H9 (cell line): ENCODE results near the gene MARCHF3. TPM values are rescaled to one million over a fixed set of nuclear protein-coding genes. Genes with fewer than 3 reads are reported as not detected.

Experiments used
- DNase-seq: peaks from one replicate; pipeline ENCODE4 v3.0.0-alpha.2; 2017
- H2AFZ ChIP-seq: one replicate; pipeline ENCODE4 v1.6.1; 2013; ENCODE audit warnings: mild to moderate bottlenecking, low read length, control low read depth, moderate library complexity
- H2AK5ac ChIP-seq: 2 replicates; pipeline ENCODE4 v1.6.1; 2013; ENCODE audit warnings: low read length, control low read depth, mixed read lengths; ENCODE audit not compliant: insufficient read length
- H2BK120ac ChIP-seq: one replicate; pipeline ENCODE4 v1.6.1; 2013; ENCODE audit warnings: low read depth, mild to moderate bottlenecking, low read length, control low read depth, inconsistent platforms; ENCODE audit not compliant: poor library complexity, severe bottlenecking
- H2BK12ac ChIP-seq: 2 replicates; pipeline ENCODE4 v1.6.1; 2013; ENCODE audit warnings: low read length, control low read depth, mixed read lengths, low read depth; ENCODE audit not compliant: insufficient read length
- H2BK15ac ChIP-seq: 2 replicates; pipeline ENCODE4 v1.6.1; 2013; ENCODE audit warnings: low read depth, low read length, control low read depth
- H2BK20ac ChIP-seq: one replicate; pipeline ENCODE4 v1.6.1; 2013; ENCODE audit warnings: low read depth, mild to moderate bottlenecking, low read length, control low read depth, inconsistent platforms; ENCODE audit not compliant: poor library complexity, severe bottlenecking
- H2BK5ac ChIP-seq: 2 replicates; pipeline ENCODE4 v1.6.1; 2013; ENCODE audit warnings: low read length, control low read depth, mixed read lengths; ENCODE audit not compliant: insufficient read length
- H3K14ac ChIP-seq: 2 replicates; pipeline ENCODE4 v1.6.1; 2013; ENCODE audit warnings: low read length, control low read depth; ENCODE audit not compliant: insufficient read depth
- H3K18ac ChIP-seq: 2 replicates; pipeline ENCODE4 v1.6.1; 2013; ENCODE audit warnings: low read depth, mild to moderate bottlenecking, mixed read lengths, low read length, control low read depth; ENCODE audit not compliant: insufficient read length
- H3K23ac ChIP-seq: 2 replicates; pipeline ENCODE4 v1.6.1; 2013; ENCODE audit warnings: low read length, control low read depth, mixed read lengths, low read depth; ENCODE audit not compliant: insufficient read length
- H3K23me2 ChIP-seq: 2 replicates; pipeline ENCODE4 v1.6.1; 2013; ENCODE audit warnings: low read depth, mild to moderate bottlenecking, mixed read lengths, low read length, control low read depth; ENCODE audit not compliant: insufficient read length, poor library complexity, severe bottlenecking
- H3K27ac ChIP-seq: 2 replicates; pipeline ENCODE4 v1.5.1; 2013; ENCODE audit warnings: low read length, control low read depth, mixed read lengths, low read depth; ENCODE audit not compliant: insufficient read length
- H3K27me3 ChIP-seq: 2 replicates; pipeline ENCODE4 v1.6.1; 2013; ENCODE audit warnings: low read length, control low read depth, inconsistent platforms; ENCODE audit not compliant: insufficient read depth
- H3K4ac ChIP-seq: 2 replicates; pipeline ENCODE4 v1.6.1; 2013; ENCODE audit warnings: low read depth, mild to moderate bottlenecking, control low read depth, inconsistent platforms, low read length, moderate library complexity
- H3K4me1 ChIP-seq: 2 replicates; pipeline ENCODE4 v1.6.1; 2013; ENCODE audit warnings: low read length, control low read depth, inconsistent platforms; ENCODE audit not compliant: insufficient read depth
- H3K4me2 ChIP-seq: 2 replicates; pipeline ENCODE4 v1.6.1; 2013; ENCODE audit warnings: low read length, control low read depth, mixed read lengths; ENCODE audit not compliant: insufficient read length, insufficient read depth
- H3K56ac ChIP-seq: 2 replicates; pipeline ENCODE4 v1.6.1; 2013; ENCODE audit warnings: low read depth, mild to moderate bottlenecking, mixed read lengths, low read length, control low read depth; ENCODE audit not compliant: insufficient read length
- H3K79me1 ChIP-seq: 2 replicates; pipeline ENCODE4 v1.6.1; 2013; ENCODE audit warnings: low read depth, mild to moderate bottlenecking, moderate library complexity, low read length, control low read depth, inconsistent platforms; ENCODE audit not compliant: insufficient read depth, poor library complexity, severe bottlenecking
- H3K79me2 ChIP-seq: 2 replicates; pipeline ENCODE4 v1.6.1; 2013; ENCODE audit warnings: low read length, control low read depth, inconsistent platforms; ENCODE audit not compliant: insufficient read depth
- H3K9ac ChIP-seq: 2 replicates; pipeline ENCODE4 v1.6.1; 2013; ENCODE audit warnings: low read length, control low read depth, mixed read lengths; ENCODE audit not compliant: insufficient read length; ENCODE audit errors: extremely low read depth
- H3K9me3 ChIP-seq: one replicate; pipeline ENCODE4 v1.6.1; 2013; ENCODE audit warnings: low read depth, low read length, inconsistent platforms; ENCODE audit not compliant: control insufficient read depth
- H3T11ph ChIP-seq: one replicate; pipeline ENCODE4 v1.6.1; 2013; ENCODE audit warnings: mild to moderate bottlenecking, low read length, control low read depth, inconsistent platforms
- H4K20me1 ChIP-seq: one replicate; pipeline ENCODE4 v1.6.1; 2013; ENCODE audit not compliant: control insufficient read depth, insufficient read length, insufficient read depth
- H4K5ac ChIP-seq: 2 replicates; pipeline ENCODE4 v1.6.1; 2013; ENCODE audit warnings: low read depth, mild to moderate bottlenecking, mixed read lengths, low read length, control low read depth; ENCODE audit not compliant: insufficient read length
- H4K8ac ChIP-seq: replicated peaks from 2 replicates; pipeline ENCODE4 v1.6.1; 2013; ENCODE audit warnings: low read length, control low read depth, mixed read lengths, low read depth; ENCODE audit not compliant: insufficient read length
- H4K91ac ChIP-seq: 2 replicates; pipeline ENCODE4 v1.6.1; 2013; ENCODE audit warnings: low read depth, mild to moderate bottlenecking, moderate library complexity, mixed read lengths, low read length, control low read depth; ENCODE audit not compliant: insufficient read length
- H3K27ac Mint-ChIP-seq, 3 experiments: 2 replicates in 2 of 3; 3 replicates in 1 of 3; pipeline ENCODE4 v1.8.0; 2020 to 2021; ENCODE audit warnings: mixed read lengths in 3 of 3, mild to moderate bottlenecking in 1 of 3, moderate library complexity in 1 of 3
- H3K27me3 Mint-ChIP-seq: 2 replicates; pipeline ENCODE4 v1.8.0; 2021; ENCODE audit warnings: low read depth, mild to moderate bottlenecking, moderate library complexity, mixed read lengths
- H3K36me3 Mint-ChIP-seq, 3 experiments: 2 replicates in 2 of 3; 3 replicates in 1 of 3; pipeline ENCODE4 v1.8.0; 2020 to 2021; ENCODE audit warnings: low read depth in 3 of 3, mixed read lengths in 3 of 3; ENCODE audit not compliant: insufficient read depth in 1 of 3
- H3K4me1 Mint-ChIP-seq, 2 experiments: 2 replicates each; pipeline ENCODE4 v1.8.0; 2020; ENCODE audit warnings: mixed read lengths in 2 of 2
- H3K4me3 Mint-ChIP-seq, 2 experiments: 2 replicates in 1 of 2; 3 replicates in 1 of 2; pipeline ENCODE4 v1.8.0; 2020 to 2021; ENCODE audit warnings: mild to moderate bottlenecking in 2 of 2, mixed read lengths in 2 of 2, moderate library complexity in 1 of 2
- H3K9me3 Mint-ChIP-seq, 2 experiments: 2 replicates in 1 of 2; 3 replicates in 1 of 2; pipeline ENCODE4 v1.8.0; 2020; ENCODE audit warnings: mild to moderate bottlenecking in 2 of 2, mixed read lengths in 2 of 2, moderate library complexity in 1 of 2
- CTCF ChIP-seq: fragments of 200-600 bp; sonication (generic); conservative IDR thresholded peaks from 3 replicates; pipeline ENCODE4 v1.8.0; 2021; ENCODE audit warnings: antibody characterized with exemption, mild to moderate bottlenecking
- WGBS: extraction: QIAGEN DNeasy Blood & Tissue Kit; methylation state at CpG from one replicate; pipeline ENCODE4 v1.1.7; 2013; ENCODE audit warnings: missing lambda C conversion rate, low lambda C conversion rate, mixed read lengths; ENCODE audit not compliant: insufficient read length; ENCODE audit errors: extremely low coverage; 5-methylcytosine and 5-hydroxymethylcytosine counted together
- total RNA-seq: library from RNA; stranded (reverse); gene quantifications from 2 replicates; pipeline ENCODE4 v1.2.1, GENCODE V29; 2021

MARCHF3 gene
- total RNA-seq, 1 experiment from 2014 or later: 17.7 TPM

- Mint-ChIP-seq H3K9me3 (peaks cover 0 to 3% of the 10 kb centered on the region in 2 experiments; a peak in 1 of 5 replicates), H3K27ac (peak overlapping the region in 1 of 3 experiments; percentile 86; a peak in 1 of 7 replicates)
- H4K91ac ChIP-seq: no peak overlapping the region
Observed at GRCh38 chr5:127031147-127031862, 947 bp upstream of the MARCHF3 start.

More at GRCh38 chr5:127031147-127031862, 947 bp upstream of the MARCHF3 start:
- Histone ChIP-seq H3T11ph (no peak overlapping the region), H3K27ac (no peak overlapping the region), H2BK120ac (no peak overlapping the region), H3K14ac (peak overlapping the region; percentile 64; the same call in 1 of the 2 replicates), H2AK5ac (no peak overlapping the region), H3K27me3 (no peaks in the 10 kb centered on the region; the same call in 1 of the 2 replicates), H4K20me1 (no peaks in the 10 kb centered on the region), H2BK5ac (no peak overlapping the region), H3K9ac (no peak overlapping the region), H3K4me1 (0 out of 2 replicates have a peak, but pooled peaks cover 2% of the 10 kb centered on the region), H4K5ac (no peak overlapping the region), H2BK12ac (no peak overlapping the region), H3K23me2 (peaks cover 18% of the 10 kb centered on the region), H3K56ac (no peak overlapping the region), H2BK15ac (no peak overlapping the region), H3K4me2 (peak overlapping the region; percentile 55), H3K79me2 (no peaks in the 10 kb centered on the region), H2BK20ac (no peak overlapping the region), H3K9me3 (no peaks in the 10 kb centered on the region), H4K8ac (no peak overlapping the region), H2AFZ (no peak overlapping the region), H3K18ac (peak overlapping the region; percentile 3), H3K4ac (no peak overlapping the region), H3K79me1 (no peaks in the 10 kb centered on the region), H3K23ac (no peak overlapping the region)
- TF ChIP-seq CTCF: no peak
- H3K4me1 Mint-ChIP-seq: peaks cover 30 to 33% of the 10 kb centered on the region in 2 experiments
- H3K36me3 Mint-ChIP-seq: peaks cover 0 to 4% (median 0%) of the 10 kb centered on the region in 3 experiments; a peak in 2 of 7 replicates
- peak; percentile 47 for DNase-seq
- H3K27me3 Mint-ChIP-seq: peaks cover 48% of the 10 kb centered on the region
- no CpG with 5 or more reads among the region's 45 CpGs for WGBS
- peak overlapping the region; percentile 81 to 87 for H3K4me3 Mint-ChIP-seq
